H1 (cell line): ENCODE results near the gene CXCL6.

Experiments used
- CEBPB ChIP-seq: IDR thresholded peaks from 2 replicates; pipeline ENCODE4 v1.6.1; 2012; ENCODE audit warnings: low read depth, low read length
- CTCF ChIP-seq, 3 experiments: IDR thresholded peaks; 1 replicate in 2 of 3; 2 replicates in 1 of 3; pipeline versions ENCODE4 v1.5.1 to v1.6.1; 2011; ENCODE audit warnings: low read length in 3 of 3, mild to moderate bottlenecking in 3 of 3, inconsistent platforms in 2 of 3, low read depth in 1 of 3, moderate library complexity in 1 of 3; ENCODE audit not compliant: insufficient read depth in 1 of 3; ENCODE audit errors: control extremely low read depth in 1 of 3
- GABPA ChIP-seq: IDR thresholded peaks from 2 replicates; pipeline ENCODE4 v1.6.1; 2011; ENCODE audit warnings: mild to moderate bottlenecking, low read length, moderate library complexity, borderline replicate concordance; ENCODE audit not compliant: insufficient read depth
- HDAC2 ChIP-seq, 2 experiments: fragments of 300-600 bp in 1 of 2; sonication (generic) in 1 of 2; IDR thresholded peaks; 2 replicates each; pipeline ENCODE4 v1.6.1; 2011 to 2012; ENCODE audit warnings: low read depth in 2 of 2, low read length in 2 of 2, mild to moderate bottlenecking in 2 of 2, moderate library complexity in 2 of 2, borderline replicate concordance in 1 of 2, inconsistent platforms in 1 of 2
- POLR2A ChIP-seq, 2 experiments: IDR thresholded peaks; 1 replicate in 1 of 2; 2 replicates in 1 of 2; pipeline ENCODE4 v1.6.1; 2011; ENCODE audit warnings: low read depth in 2 of 2, low read length in 2 of 2, mild to moderate bottlenecking in 2 of 2; ENCODE audit errors: control extremely low read depth in 1 of 2
- SIN3A ChIP-seq, 2 experiments: IDR thresholded peaks in 1 of 2; conservative IDR thresholded peaks in 1 of 2; 2 replicates each; pipeline ENCODE4 v1.6.1; 2011 to 2012; ENCODE audit warnings: low read length in 2 of 2, improper control_type of control experiment in 1 of 2, low read depth in 1 of 2, mild to moderate bottlenecking in 1 of 2
- SRF ChIP-seq: IDR thresholded peaks from 2 replicates; pipeline ENCODE4 v1.6.1; 2011; ENCODE audit warnings: mild to moderate bottlenecking, low read depth, low read length, moderate library complexity
- SUZ12 ChIP-seq: fragments of 200-600 bp; sonication (generic); IDR thresholded peaks from 2 replicates; pipeline ENCODE4 v1.6.1; 2012; ENCODE audit warnings: mild to moderate bottlenecking, inconsistent platforms, low read length, moderate library complexity, mixed read lengths
- YY1 ChIP-seq: IDR thresholded peaks from 2 replicates; pipeline ENCODE4 v1.6.1; 2011; ENCODE audit warnings: low read depth, mild to moderate bottlenecking, low read length
- ZNF274 ChIP-seq: IDR thresholded peaks from 2 replicates; pipeline ENCODE4 v1.7.0; 2012; ENCODE audit warnings: low read length, borderline replicate concordance; ENCODE audit errors: extremely low read depth
- TF ChIP-seq, protein P1 (sequence below): IDR thresholded peaks from 2 replicates; pipeline ENCODE4 v1.6.1; 2012; ENCODE audit warnings: inconsistent platforms

- TF ChIP-seq SUZ12 (no peak), GABPA (no peak), SRF (no peak), HDAC2 (IDR thresholded peaks at IDR 0.05; ENCODE audit: borderline replicate concordance in 1 of 2, low read depth in 2 of 2, low read length in 2 of 2) (no peak), CTCF (IDR thresholded peaks at IDR 0.05; ENCODE audit: control extremely low read depth in 1 of 3, insufficient read depth in 1 of 3, low read depth in 1 of 3, low read length in 3 of 3) (no peak), ZNF274 (no peak), POLR2A (IDR thresholded peaks at IDR 0.05; ENCODE audit: control extremely low read depth in 1 of 2, low read depth in 2 of 2, low read length in 2 of 2) (no peak), CEBPB (no peak), SIN3A (conservative IDR thresholded peaks at IDR 0.05 in 1 of 2, IDR thresholded peaks at IDR 0.05 in 1 of 2; ENCODE audit: low read depth in 1 of 2, low read length in 2 of 2) (no peak), YY1 (no peak)
- TF ChIP-seq, protein P1, sequence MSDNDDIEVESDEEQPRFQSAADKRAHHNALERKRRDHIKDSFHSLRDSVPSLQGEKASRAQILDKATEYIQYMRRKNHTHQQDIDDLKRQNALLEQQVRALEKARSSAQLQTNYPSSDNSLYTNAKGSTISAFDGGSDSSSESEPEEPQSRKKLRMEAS: no peak
Measured at GRCh38 chr4:73841243-73841925, 4.9 kb downstream of the CXCL6 start.
